Left ventricle myocardium inferior (tissue), 1 donor: ENCODE data around the gene MAPK6. TPM values are rescaled to one million over a fixed set of nuclear protein-coding genes. Genes with fewer than 3 reads are reported as not detected.
A peak's percentile ranks its signal among the peaks of the same experiment; 100 is the strongest.

Experiments used
- DNase-seq: peaks from one replicate; pipeline ENCODE4 v3.0.0-alpha.2; 2020
- H3K27ac ChIP-seq: fragments of 200-600 bp; replicated peaks from 2 replicates; pipeline ENCODE4 v1.8.0; 2021
- H3K27me3 ChIP-seq: fragments of 200-600 bp; 2 replicates; pipeline ENCODE4 v1.8.0; 2021; ENCODE audit warnings: low read depth
- H3K36me3 ChIP-seq: fragments of 200-600 bp; 2 replicates; pipeline ENCODE4 v1.8.0; 2021
- H3K4me1 ChIP-seq: fragments of 200-600 bp; 2 replicates; pipeline ENCODE4 v1.8.0; 2021
- H3K4me3 ChIP-seq: fragments of 200-600 bp; 2 replicates; pipeline ENCODE4 v1.8.0; 2021; ENCODE audit warnings: mild to moderate bottlenecking, moderate library complexity
- H3K9me3 ChIP-seq: fragments of 200-600 bp; replicated peaks from 2 replicates; pipeline ENCODE4 v1.8.0; 2021
- CTCF ChIP-seq: fragments of 200-600 bp; IDR thresholded peaks from 2 replicates; pipeline ENCODE4 v1.8.0; 2021; ENCODE audit warnings: antibody characterized with exemption, mild to moderate bottlenecking, borderline replicate concordance
- intact Hi-C: fragments of 100-400 bp; cut with micrococcal nuclease; formaldehyde crosslinking; loops from one replicate; pipeline ENCODE4 v1.11.0; 2022
- long read RNA-seq: library from polyadenylated mRNA; unstranded; transcript quantifications from one replicate; pipeline ENCODE4 v2.0.0, GENCODE V29; 2021
- total RNA-seq: library from RNA; stranded (reverse); fragmentation: NEBNext Ultra II Directional; extraction: Animal tissue kit (Norgen Biotek cat#: 25700); gene quantifications from one replicate; pipeline ENCODE4 v1.2.1, GENCODE V29; 2021
- donor health status: DM: no; HTN: yes; CAD: no; lungs with severe emphysema.

MAPK6 gene
- 19.2 TPM for total RNA-seq
- long read RNA-seq, full-length matches to known transcripts, result 27 of 37 reads
- long read RNA-seq, partial matches to known transcripts, result 4 of 37 reads
- long read RNA-seq, other reads (novel, unspliced or antisense), result 6 of 37 reads

- no peaks in the 10 kb centered on the region for H3K27me3 ChIP-seq
- no peaks in the 10 kb centered on the region for H3K9me3 ChIP-seq
- DNase-seq, result peak; percentile 95
- H3K4me1 ChIP-seq, result peaks cover 53% of the 10 kb centered on the region
- no peak for TF ChIP-seq CTCF
- H3K27ac ChIP-seq, result peak within 1 kb of the TSS; percentile 95
- H3K36me3 ChIP-seq, result no peaks in the 10 kb centered on the region
- intact Hi-C loops, result no loop called here
- peak within 1 kb of the TSS; percentile 75 for H3K4me3 ChIP-seq
Observed at GRCh38 chr15:52018693-52019393, at the start of gene MAPK6. TSS of gene MAPK6 (plus strand) at chr15:52019219. CDS start at chr15:52046461, 27,242 bp downstream.

GRCh38 chr15:51969728-51970127 is 49.3 kb upstream of the MAPK6 start:
- no peak for DNase-seq
- H3K27ac ChIP-seq, result no peak overlapping the region
- peaks cover 26% of the 10 kb centered on the region for H3K4me1 ChIP-seq
- peaks cover 28% of the 10 kb centered on the region for H3K36me3 ChIP-seq
- H3K4me3 ChIP-seq, result no peak overlapping the region
- peaks cover 18% of the 10 kb centered on the region for H3K9me3 ChIP-seq
- H3K27me3 ChIP-seq, result no peaks in the 10 kb centered on the region
- intact Hi-C loops, result no loop called here
- TF ChIP-seq CTCF, result no peak

- intact Hi-C loops, result no loop called here
- H3K36me3 ChIP-seq, result peaks cover 26% of the 10 kb centered on the region
- DNase-seq, result no peak
- no peak for TF ChIP-seq CTCF
- no peak overlapping the region for H3K27ac ChIP-seq
- peaks cover 18% of the 10 kb centered on the region for H3K9me3 ChIP-seq
- peaks cover 26% of the 10 kb centered on the region for H3K4me1 ChIP-seq
- H3K27me3 ChIP-seq, result no peaks in the 10 kb centered on the region
- H3K4me3 ChIP-seq, result peak overlapping the region; percentile 89
Observed at GRCh38 chr15:51970132-51970817, 48.7 kb upstream of the MAPK6 start.

GRCh38 chr15:51971032-51971374 is 48.0 kb upstream of the MAPK6 start:
- Histone ChIP-seq H3K27me3 (no peaks in the 10 kb centered on the region), H3K4me1 (peaks cover 26% of the 10 kb centered on the region), H3K4me3 (peak overlapping the region; percentile 89), H3K9me3 (peaks cover 18% of the 10 kb centered on the region), H3K36me3 (peaks cover 19% of the 10 kb centered on the region), H3K27ac (peak overlapping the region; percentile 93)
- no peak for DNase-seq
- intact Hi-C loops, result no loop called here
- TF ChIP-seq CTCF, result no peak

GRCh38 chr15:51971375-51972133 is 47.5 kb upstream of the MAPK6 start, which contains the start of gene LEO1:
TSS of gene LEO1 (minus strand) at chr15:51971778. CDS start at chr15:51971745, 33 bp downstream.
- peak within 1 kb of the TSS; percentile 93 for H3K27ac ChIP-seq
- intact Hi-C loops, result no loop called here
- TF ChIP-seq CTCF, result peak; percentile 59

More at GRCh38 chr15:51971375-51972133, 47.5 kb upstream of the MAPK6 start, which contains the start of gene LEO1:
- DNase-seq, result peak; percentile 82
- H3K4me3 ChIP-seq, result peak within 1 kb of the TSS; percentile 89
- H3K4me1 ChIP-seq, result peaks cover 26% of the 10 kb centered on the region
- H3K27me3 ChIP-seq, result no peaks in the 10 kb centered on the region
- peaks cover 15% of the 10 kb centered on the region for H3K36me3 ChIP-seq
- H3K9me3 ChIP-seq, result peaks cover 18% of the 10 kb centered on the region
